ENCODE measurements around the gene GFPT2. TPM values are rescaled to one million over a fixed set of nuclear protein-coding genes. Genes with fewer than 3 reads are reported as not detected.
A peak's percentile ranks its signal among the peaks of the same experiment; 100 is the strongest.

Gene GFPT2
- total and polyA plus RNA-seq, 2 of the 8 experiments (the other 6 are each of a cell fraction or from before 2014, with no cell fraction given): 83.7 to 143 TPM

DNA sequence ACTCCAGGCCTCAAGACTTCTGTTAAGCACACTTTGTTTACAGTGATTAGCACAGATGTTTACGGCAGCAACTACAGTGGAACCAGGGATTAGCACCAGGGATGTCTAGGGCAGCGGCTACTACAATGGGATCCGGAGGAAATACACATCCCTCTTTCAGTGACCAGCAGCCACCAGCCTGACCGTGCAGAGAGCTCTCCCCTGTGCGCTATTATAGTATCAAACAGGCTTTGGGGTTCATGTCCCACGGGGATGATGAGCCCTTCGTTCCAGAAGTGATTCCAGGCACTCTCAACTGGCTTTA, 21.5 kb downstream of the GFPT2 start (continued):
- TF ChIP-seq, protein P1, sequence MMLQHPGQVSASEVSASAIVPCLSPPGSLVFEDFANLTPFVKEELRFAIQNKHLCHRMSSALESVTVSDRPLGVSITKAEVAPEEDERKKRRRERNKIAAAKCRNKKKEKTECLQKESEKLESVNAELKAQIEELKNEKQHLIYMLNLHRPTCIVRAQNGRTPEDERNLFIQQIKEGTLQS (IDR thresholded peaks at IDR 0.05; ENCODE audit: insufficient read depth, low read depth, low read length): no peak
- TF ChIP-seq, protein P2, sequence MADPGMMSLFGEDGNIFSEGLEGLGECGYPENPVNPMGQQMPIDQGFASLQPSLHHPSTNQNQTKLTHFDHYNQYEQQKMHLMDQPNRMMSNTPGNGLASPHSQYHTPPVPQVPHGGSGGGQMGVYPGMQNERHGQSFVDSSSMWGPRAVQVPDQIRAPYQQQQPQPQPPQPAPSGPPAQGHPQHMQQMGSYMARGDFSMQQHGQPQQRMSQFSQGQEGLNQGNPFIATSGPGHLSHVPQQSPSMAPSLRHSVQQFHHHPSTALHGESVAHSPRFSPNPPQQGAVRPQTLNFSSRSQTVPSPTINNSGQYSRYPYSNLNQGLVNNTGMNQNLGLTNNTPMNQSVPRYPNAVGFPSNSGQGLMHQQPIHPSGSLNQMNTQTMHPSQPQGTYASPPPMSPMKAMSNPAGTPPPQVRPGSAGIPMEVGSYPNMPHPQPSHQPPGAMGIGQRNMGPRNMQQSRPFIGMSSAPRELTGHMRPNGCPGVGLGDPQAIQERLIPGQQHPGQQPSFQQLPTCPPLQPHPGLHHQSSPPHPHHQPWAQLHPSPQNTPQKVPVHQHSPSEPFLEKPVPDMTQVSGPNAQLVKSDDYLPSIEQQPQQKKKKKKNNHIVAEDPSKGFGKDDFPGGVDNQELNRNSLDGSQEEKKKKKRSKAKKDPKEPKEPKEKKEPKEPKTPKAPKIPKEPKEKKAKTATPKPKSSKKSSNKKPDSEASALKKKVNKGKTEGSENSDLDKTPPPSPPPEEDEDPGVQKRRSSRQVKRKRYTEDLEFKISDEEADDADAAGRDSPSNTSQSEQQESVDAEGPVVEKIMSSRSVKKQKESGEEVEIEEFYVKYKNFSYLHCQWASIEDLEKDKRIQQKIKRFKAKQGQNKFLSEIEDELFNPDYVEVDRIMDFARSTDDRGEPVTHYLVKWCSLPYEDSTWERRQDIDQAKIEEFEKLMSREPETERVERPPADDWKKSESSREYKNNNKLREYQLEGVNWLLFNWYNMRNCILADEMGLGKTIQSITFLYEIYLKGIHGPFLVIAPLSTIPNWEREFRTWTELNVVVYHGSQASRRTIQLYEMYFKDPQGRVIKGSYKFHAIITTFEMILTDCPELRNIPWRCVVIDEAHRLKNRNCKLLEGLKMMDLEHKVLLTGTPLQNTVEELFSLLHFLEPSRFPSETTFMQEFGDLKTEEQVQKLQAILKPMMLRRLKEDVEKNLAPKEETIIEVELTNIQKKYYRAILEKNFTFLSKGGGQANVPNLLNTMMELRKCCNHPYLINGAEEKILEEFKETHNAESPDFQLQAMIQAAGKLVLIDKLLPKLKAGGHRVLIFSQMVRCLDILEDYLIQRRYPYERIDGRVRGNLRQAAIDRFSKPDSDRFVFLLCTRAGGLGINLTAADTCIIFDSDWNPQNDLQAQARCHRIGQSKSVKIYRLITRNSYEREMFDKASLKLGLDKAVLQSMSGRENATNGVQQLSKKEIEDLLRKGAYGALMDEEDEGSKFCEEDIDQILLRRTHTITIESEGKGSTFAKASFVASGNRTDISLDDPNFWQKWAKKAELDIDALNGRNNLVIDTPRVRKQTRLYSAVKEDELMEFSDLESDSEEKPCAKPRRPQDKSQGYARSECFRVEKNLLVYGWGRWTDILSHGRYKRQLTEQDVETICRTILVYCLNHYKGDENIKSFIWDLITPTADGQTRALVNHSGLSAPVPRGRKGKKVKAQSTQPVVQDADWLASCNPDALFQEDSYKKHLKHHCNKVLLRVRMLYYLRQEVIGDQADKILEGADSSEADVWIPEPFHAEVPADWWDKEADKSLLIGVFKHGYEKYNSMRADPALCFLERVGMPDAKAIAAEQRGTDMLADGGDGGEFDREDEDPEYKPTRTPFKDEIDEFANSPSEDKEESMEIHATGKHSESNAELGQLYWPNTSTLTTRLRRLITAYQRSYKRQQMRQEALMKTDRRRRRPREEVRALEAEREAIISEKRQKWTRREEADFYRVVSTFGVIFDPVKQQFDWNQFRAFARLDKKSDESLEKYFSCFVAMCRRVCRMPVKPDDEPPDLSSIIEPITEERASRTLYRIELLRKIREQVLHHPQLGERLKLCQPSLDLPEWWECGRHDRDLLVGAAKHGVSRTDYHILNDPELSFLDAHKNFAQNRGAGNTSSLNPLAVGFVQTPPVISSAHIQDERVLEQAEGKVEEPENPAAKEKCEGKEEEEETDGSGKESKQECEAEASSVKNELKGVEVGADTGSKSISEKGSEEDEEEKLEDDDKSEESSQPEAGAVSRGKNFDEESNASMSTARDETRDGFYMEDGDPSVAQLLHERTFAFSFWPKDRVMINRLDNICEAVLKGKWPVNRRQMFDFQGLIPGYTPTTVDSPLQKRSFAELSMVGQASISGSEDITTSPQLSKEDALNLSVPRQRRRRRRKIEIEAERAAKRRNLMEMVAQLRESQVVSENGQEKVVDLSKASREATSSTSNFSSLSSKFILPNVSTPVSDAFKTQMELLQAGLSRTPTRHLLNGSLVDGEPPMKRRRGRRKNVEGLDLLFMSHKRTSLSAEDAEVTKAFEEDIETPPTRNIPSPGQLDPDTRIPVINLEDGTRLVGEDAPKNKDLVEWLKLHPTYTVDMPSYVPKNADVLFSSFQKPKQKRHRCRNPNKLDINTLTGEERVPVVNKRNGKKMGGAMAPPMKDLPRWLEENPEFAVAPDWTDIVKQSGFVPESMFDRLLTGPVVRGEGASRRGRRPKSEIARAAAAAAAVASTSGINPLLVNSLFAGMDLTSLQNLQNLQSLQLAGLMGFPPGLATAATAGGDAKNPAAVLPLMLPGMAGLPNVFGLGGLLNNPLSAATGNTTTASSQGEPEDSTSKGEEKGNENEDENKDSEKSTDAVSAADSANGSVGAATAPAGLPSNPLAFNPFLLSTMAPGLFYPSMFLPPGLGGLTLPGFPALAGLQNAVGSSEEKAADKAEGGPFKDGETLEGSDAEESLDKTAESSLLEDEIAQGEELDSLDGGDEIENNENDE (IDR thresholded peaks at IDR 0.05; ENCODE audit: insufficient replicate concordance, low read length): peak; percentile 41

Data from H1 (cell line).